8988T (cell line): Measurements from ENCODE around the gene TCF7.

Source experiments
- DNase-seq: peaks from one replicate; pipeline ENCODE4 v3.0.0; 2011

Gene TCF7

DNA sequence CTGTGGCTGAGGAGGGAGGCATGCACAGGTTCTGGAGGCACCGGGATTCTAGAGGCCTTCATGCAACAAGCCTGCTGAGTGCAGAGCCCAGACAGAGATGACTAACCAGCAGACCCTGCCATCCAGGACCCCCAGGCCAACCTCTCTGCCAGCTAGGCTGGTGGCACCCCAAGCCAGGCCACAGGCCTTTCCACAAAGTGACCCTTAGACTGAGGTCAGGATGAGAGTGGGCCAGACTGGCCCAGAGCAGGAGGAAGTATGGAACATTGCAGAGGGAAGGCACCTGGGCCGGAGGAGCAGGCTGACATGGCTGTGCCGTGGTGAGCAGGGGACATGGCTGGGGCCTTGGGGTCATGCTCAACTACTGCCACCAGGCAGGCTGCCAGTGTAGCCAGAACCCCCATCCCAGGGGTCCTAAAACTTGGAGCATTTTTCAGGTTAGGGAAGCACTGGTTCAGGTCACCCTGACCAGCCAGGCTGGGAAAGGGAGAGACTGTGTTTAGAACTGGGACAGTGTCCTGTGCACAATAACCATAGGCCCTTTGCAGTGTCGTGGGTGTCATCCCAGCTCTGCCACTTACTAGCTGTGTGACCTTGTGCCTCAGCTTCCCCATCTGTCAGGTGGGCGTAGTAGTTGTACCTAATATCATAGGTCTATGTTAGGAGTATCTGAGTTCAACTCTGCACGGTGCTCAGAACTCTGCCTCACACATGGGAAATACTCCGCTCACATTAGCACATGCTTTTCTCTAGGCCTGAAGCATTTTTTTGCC lies 17.3 kb downstream of the TCF7 start:
- DNase-seq: no peak

DNA sequence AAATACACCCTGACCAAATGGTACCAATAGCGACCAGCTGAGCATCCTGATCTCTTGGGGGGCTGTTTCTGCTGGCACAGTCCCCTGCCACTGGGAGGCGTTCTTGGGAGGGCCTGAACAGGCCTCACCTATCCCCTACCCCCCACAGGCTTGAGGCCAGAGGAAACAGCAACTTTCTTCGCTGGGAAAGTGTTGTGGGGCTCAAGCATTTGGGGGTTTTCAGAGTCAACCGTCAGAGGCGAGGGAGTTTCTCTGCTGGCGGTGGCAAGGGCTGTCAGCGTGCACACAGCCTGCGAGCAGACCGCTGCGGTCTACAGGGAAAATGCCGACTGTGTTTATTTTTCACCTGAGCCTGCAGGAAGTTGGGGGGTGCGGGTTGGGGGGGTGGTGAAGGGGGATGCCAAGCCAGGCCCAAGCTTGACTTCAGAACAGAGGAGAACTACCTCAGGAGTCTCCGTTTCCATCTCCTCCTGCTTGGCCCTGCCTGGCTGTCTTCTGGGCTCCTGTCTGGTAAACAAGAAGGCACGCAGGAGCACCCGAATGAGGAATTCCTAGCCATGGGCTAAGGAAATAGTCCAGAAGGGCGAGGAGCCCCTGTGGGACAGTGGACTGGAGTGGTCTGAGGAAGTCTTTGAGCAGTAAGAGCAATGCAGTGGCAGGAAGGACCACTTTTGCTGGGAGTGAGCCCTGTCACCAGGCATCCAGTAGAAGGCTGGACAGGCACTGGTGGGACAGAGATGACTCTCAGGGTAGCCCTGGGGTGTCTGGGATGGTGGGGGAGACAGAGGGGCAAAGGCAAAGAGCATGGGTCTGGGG lies 18.1 kb downstream of the TCF7 start:
- DNase-seq: no peak

DNA sequence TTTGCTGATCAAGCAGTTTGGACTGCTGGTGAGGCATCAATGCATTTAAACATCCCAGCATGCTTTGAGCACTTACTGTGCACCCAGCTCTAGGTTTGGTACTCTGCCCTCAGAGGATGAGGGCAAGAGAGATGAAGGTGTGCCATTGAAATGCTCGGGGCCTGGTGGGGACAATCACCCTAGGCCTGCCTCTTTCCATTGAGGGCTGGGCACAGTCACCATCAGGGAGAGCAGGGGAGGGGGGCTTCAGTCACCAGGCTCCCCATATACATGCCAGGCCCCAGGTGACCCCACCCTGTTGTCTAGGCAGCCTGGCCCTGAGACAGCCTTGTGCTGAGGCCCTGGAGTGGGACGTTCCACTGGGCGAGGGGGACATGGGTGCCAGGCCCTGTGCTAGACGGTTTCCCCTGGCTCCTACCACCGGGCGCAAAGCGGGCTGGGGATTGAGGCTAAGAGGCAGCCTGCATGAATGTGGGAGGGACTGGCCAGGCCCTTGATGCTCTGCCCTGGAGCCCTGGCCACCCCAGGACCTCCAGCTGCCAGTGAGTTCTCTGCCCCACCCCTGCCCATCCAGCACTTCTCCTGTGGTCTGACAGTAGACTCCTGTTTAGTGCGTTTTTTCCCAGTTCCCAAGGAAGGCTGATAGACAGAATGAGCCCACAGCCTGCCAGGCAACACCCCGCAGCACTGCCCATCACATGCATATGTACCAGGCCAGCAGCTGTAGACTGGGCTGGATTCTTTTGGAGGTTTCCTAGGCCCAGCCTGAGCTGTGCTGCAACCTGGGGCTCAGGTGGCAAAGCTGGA lies 18.9 kb downstream of the TCF7 start:
- DNase-seq: no peak

DNA sequence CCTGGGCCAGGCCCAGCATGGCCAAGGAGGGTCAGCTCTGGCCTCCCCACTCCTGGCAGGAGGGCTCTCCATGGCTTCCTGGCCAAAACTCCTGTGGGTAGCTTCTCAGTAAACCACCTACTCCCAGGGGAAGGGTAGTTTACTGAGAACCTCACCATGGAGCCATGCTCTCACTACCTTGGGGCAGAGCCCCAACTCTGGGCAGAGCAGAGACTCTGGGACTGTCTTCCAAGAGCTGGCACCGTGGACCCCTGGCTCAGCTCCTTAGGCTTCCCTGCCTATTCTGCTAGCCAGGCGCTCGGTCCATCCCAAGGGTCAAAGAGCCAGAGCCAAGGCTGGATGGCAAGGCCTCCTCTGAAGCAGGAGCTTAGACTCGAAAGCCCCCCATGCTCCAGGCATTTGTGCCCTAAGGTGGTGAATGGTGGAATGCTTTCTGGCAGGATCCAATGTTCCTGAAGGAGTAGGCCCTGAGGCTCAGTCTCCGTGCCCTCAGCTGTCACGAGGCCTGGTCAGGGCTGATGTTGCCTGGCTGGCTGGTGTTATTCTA lies 19.6 kb downstream of the TCF7 start:
- DNase-seq: no peak

DNA sequence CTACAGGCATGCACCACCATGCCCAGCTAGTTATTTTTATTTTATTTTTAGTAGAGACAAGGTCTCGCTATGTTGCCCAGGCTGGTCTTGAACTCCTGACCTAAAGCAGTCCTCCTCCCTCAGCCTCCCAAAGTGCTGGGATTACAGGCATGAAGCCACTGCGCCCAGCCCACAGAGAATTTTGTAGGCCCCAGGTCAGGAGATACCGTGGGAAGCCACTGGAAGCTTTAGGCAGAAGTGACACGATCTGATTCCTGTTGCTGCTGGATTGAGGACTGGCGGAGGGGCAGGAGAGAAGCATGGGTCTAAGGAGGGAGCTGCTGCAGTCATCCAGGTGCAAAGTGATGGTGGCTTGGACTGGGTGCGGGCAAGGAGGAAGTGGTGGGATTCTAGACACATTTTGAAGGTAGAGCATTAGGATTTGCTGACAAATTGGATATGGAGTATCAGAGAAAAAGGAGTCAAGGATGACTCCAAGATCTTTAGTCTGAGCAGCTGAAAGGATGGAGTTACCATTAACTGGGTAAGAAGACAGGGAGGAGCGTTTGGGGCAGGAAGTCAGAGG lies 20.7 kb downstream of the TCF7 start:
- DNase-seq: no peak

DNA sequence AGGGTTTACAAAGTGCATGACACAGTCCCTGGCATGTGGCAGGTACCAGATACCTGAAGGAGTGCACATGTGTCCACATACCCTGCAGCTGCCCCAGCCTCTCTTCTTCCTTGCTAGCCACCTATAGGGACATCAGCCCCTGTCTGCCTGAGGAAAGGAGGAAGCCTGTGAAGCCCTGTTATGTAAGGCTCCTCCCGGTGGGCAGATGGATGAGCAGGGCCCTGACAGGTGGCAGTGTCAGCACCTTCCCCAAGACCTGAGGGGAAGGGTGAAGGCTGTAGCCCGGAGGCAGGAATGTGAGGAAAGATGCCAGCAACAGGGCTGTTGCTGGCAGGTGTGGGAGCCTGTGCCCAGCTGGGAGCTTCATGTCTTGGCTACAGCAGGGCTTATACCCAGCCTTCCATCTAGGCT lies 21.7 kb downstream of the TCF7 start:
- DNase-seq: no peak

DNA sequence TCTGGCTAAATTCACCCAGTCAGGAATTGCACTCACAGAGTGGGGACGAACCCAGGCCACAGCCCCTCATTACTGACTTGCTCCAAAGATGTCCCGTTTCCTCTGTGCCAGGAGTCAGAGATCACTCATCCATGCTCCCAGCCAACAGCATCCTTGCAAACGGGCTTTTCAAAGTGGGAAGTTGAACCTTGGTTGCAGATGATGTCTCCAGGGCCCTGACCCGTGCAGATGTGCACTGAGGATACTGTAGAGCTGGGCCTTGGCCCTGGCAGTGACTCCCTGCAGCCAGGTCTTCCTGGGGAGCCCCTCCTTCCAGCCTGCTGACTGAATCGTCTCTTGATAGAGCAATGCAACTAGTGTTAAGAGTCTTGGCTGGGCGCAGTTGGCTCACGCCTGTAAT lies 22.3 kb downstream of the TCF7 start:
- DNase-seq: no peak

DNA sequence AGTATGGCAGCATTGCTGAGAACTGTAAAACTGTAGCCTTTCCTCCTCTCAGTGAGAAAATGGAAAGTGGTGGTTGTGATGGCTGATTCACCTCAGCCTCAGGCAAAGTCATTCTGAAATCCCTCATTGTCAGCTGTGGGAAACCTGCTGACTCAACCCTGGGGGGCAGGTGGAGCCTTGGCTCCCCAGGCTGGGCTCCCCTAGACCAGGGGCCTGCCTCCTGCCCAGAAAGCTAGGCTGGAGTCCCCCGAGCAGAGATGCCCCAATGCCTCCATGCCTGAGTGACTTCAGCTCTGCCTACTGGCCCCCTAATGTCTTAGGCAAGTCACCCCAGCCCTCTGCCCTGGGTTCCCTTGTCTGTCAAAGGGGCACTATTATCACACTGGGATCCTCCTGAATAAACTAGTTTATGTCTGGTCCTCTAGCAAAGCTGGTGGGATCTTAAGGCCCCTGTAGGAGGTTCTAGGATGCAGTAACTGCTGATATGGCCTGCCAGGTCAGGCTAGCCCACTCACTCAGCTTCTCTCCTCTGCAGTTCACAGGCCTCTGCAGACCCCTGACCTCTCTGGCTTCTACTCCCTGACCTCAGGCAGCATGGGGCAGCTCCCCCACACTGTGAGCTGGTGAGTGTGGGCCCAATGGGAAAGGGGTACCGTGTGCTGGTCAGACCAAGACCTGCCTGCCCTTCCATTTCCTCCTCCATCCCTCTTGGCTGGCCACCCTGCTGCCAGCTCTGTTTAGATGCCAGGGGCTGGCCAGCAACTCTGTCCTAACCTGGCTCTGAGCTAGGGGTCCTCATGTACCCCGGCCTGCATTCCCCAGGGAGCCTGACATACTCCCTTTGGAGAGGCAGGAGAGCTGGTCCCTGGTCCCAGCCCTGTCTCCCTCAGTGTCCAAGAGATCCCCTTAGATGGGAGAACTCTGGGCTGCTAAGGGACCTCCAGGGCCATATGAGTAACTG lies 24.2 kb downstream of the TCF7 start:
- DNase-seq: no peak

DNA sequence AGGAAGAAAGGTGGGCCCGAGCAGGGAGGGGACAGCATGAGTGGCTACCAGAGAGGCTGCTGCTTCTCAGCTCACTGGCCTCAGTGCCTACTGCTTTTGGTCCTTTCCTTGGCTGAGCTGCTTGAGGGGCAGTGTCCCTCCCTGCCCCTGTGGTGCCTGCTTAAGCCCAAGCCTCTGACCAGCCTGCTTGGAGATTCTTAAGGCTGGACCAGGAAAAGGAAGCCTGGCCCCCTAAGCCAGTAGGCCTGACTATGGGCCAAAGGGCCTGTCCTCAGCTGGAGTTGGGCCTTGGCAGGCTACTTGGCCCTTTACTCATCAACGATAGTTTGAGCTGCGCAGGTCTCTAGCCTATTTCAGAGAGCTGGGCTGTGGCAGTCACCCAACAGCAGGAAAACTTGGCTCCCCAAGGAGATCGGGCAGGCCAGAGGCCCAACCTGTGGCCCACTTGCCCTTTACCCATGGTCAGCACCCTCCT lies 24.9 kb downstream of the TCF7 start:
- no peak for DNase-seq

DNA sequence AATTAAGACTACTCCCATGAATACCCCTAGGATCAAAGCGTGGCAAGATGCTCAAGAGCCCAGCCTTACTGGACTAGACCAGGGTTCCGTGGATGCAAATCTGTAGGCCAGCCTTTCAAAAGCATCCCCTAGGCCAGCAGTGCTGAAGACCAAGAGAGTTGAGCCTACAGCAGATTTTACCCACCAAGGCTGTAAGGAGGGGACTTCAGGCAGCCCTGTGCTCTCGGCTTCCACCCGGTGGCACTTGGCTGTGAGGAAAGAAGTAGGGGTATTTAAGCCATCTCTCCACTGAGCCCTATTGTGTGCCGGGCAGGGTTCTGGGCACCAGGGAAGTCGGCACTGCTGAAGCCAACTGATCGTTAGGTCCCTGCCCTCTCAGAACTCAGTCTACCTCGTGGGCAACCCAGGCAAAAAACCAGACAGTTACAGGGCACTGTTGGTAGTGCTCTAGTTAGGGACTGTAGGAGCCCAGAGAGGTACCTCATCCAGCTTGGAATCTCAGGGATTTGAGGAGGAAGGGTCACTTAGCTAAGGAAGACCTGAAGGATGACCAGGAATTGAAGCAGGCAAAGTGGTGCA lies 25.5 kb downstream of the TCF7 start:
- DNase-seq: no peak

DNA sequence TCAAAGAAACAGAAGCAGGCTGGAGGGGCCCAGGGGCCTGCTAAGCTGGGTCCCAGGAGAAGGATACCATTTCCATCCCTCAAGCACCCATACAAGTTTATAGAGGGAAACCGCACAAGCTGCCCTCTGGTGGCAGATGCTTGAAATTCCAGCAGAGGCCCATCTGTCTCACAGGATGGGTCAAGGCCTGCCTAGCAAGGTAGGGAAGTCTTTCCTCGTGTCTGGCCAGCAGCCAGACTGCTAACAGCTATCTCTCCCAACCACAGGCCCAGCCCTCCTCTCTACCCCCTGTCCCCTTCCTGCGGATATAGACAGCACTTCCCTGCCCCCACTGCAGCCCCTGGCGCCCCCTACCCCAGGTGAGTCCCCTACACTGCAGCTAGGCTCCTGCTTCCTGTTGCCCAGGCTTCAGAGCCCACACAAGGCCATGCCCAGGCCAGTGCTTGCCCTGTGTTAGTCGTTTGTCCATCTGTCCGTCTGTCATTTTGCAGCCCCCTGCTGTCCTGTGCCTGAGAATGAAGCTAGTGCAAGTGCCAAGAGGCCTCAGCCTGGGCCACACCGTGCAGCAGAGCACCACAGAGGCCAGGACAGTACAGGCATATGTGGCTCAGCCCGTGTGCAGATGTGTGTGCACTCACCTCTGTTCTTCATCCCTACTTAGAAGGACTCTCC lies 26.2 kb downstream of the TCF7 start:
- no peak for DNase-seq

DNA sequence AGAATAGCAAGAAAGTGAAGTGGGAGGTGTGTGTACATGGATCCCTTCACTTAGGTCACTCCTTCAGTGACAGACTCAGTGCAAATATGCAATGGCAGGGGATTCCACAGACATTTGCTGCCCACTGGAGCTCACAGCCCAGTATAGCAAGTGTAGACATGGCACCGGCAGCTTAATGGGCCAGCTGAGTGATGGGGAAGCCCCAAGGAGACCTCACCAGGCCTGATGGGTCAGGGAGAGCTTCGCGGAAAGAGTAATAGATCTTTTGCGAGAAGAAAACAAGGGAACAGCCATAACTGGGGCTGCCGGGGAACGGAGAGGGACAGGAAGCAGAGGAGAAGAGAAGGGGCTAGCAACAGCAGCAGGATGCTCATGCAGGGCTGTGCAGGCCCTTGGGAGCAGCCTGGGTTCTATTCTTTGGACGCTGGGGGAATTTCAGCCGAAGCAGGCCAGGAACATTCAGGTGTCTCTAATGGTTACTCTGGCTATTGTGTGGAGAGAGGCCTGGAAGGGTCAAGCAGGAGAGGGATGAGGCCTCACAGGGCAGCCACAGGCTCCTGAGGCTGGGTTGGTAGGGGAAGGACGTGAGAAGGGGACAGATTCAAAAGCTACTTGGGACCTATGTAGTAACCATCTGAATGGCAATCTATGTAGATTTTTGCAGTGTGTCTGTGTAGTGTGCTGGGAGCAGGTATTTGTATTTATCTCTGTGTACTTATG lies 27.0 kb downstream of the TCF7 start:
- no peak for DNase-seq

DNA sequence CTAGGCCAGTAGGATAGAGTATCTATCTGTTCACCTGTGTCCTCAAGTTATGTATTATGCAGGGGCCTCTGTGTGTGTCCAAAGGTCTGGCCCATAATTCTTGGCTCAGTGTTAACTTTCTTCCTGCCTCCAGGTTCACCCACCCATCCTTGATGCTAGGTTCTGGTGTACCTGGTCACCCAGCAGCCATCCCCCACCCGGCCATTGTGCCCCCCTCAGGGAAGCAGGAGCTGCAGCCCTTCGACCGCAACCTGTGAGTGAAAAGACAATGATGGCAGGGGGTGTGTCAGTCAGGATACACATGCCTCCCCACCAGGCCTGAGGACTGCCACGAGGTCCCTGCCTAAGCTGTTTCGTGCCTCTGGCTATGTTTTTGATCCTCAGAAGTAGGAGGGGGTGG lies 27.6 kb downstream of the TCF7 start:
- no peak for DNase-seq

DNA sequence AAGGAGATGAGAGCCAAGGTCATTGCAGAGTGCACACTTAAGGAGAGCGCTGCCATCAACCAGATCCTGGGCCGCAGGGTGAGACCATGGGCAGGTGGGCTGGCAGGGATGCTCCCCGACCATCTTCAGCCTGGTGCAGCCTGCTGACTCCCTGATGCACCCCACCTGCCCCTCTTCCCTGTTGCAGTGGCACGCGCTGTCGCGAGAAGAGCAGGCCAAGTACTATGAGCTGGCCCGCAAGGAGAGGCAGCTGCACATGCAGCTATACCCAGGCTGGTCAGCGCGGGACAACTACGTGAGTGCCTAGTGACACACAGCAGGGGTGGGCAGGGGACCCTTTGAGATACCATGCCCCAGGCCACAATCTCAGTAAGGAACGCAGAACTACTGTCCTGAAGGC lies 28.3 kb downstream of the TCF7 start:
- DNase-seq: no peak

DNA sequence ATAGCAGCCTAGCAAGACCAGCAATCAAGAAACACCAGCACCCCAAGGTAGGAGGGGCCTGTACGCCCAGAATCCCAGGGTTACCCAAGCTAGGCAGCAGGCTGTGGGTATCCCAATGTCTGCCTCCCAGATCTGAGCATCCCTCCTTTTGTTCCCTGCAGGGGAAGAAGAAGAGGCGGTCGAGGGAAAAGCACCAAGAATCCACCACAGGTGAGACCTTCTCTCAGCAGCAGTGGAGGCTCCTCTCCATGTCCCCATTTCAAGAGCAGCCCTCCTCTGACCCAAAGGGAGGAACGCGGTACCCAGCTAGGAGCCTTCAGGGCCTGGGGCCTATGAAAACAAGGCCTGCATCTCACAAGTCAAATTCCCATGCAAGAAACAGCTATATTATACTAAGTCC lies 28.9 kb downstream of the TCF7 start:
- DNase-seq: no peak

DNA sequence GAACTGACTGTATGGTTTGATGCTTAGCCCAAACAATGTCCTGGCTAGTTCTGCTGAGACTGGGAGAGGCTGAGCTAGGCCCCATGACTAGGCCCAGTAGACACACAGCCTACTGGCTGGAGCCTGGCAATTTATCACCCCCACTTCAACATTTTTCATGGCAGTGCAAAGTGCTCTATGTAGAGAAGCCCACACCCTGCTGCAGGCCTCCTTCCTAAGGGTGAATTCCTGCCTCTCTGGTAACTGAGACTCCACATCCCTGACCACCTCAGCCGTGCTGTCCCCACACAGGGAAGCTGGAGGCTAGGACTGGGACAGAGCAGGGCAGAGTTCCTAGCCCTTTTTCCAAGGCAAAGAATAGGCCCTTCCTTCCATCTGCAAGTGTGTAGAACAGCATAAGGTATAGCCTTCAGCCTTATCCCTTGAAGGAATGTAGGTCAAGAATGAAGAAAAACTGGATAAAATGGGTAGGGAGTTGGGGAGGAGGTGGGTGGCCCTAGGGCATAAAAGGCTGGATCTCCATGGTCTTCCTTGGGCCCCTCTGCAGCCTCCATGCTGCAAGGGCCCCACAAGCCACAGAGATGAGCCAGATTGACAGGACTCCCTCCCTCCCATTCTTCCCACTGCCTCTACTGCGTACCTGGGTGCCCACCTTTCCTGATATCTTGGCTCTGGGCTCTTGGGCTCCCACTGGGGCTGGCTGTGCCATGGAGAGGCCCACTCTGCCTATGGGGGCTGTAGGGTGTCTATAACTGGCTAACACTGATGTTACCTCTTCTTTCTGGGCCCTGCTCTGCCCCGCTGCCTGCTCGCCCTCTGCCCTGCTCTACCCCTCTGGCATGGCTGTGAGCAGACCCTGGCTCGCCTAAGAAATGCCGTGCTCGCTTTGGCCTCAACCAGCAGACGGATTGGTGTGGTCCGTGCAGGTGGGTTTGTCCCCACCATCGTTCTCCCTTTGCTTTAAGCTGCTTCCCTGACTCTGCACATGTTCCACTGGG lies 29.8 kb downstream of the TCF7 start:
- DNase-seq: no peak

DNA sequence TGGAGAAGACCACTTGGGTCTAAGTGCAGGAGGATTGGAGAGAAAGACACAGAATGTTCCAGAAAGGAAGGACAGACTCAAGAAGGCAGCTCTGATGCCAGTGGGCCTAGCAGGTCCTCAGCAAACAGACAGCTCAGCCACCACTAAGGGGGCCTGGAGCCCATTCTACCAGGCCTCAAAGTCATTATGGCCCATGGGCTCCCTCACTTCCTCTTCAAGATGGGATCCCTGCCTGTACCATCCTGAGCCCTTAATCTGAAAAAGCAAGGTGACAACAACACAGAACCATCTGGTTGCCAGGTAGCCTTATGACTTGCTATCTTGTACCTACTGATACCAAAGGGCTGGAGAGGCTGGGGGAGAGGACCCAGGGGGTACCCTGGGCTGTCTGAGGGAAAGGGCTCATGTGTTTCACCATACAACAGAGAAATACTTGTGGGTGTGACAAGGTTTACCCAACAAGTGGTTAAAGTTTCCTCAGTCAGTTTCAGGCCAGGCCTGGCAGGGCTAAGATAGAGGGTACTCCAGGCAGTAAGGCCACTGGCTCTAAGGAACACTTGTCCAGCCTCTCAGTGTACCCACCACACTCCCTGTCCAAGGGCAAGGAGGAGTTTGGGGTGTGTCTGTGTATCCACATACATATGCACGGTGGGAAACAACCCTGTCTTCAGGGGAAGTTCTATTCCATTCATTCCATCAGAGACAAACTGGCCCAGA lies 30.7 kb downstream of the TCF7 start:
- DNase-seq: no peak
